Peyer's patch (tissue), 4 donors: ENCODE results near the gene GREB1L. TPM values are rescaled to one million over a fixed set of nuclear protein-coding genes. Genes with fewer than 3 reads are reported as not detected.

Source experiments
- DNase-seq, 3 donors: peaks; one replicate each; pipeline ENCODE4 v3.0.0-alpha.2; 2017 to 2019
- H3K27ac ChIP-seq, 4 donors: fragments of 200-600 bp; sonication (generic); one replicate each; pipeline ENCODE4 v1.5.1; 2016 to 2019
- H3K27me3 ChIP-seq, 2 donors: fragments of 200-600 bp; sonication (generic); one replicate each; pipeline ENCODE4 v1.5.1; 2019
- H3K36me3 ChIP-seq, 3 donors: fragments of 200-600 bp; sonication (generic); one replicate each; pipeline ENCODE4 v1.5.1; 2016 to 2019
- H3K4me1 ChIP-seq, 4 donors: fragments of 200-600 bp; sonication (generic); one replicate each; pipeline ENCODE4 v1.5.1; 2016 to 2019
- H3K4me3 ChIP-seq, 4 donors: fragments of 200-600 bp; sonication (generic); 1 replicate in 3 of 4; 2 replicates in 1 of 4; pipeline ENCODE4 v1.5.1; 2016 to 2019; ENCODE audit warnings: mild to moderate bottlenecking in 1 of 4
- H3K9me3 ChIP-seq, 4 donors: fragments of 200-600 bp; sonication (generic); one replicate each; pipeline ENCODE4 v1.5.1; 2016 to 2019; ENCODE audit warnings: mild to moderate bottlenecking in 1 of 4
- CTCF ChIP-seq, 6 experiments: fragments of 450-650 bp in 4 of 6; fragments of 200-600 bp in 2 of 6; sonication (generic) in 1 of 6; IDR thresholded peaks; one replicate each; pipeline ENCODE4 v1.5.1; 2017 to 2019; ENCODE audit warnings: antibody characterized with exemption in 6 of 6, mild to moderate bottlenecking in 3 of 6, moderate library complexity in 1 of 6
- POLR2A ChIP-seq, 2 donors: fragments of 450-650 bp; IDR thresholded peaks; one replicate each; pipeline ENCODE4 v1.5.1; 2017; ENCODE audit warnings: antibody characterized with exemption in 2 of 2, mild to moderate bottlenecking in 2 of 2, moderate library complexity in 2 of 2
- total RNA-seq, 4 donors: library from RNA; depleted of rRNA; stranded (reverse); fragments of >200 nt; gene quantifications; one replicate each; pipeline ENCODE4 v1.1.0, GENCODE V29; 2016

The GREB1L gene
- total RNA-seq, 4 donors from 2014 or later, result 0.53 to 3.3 (median 2.8) TPM

DNA sequence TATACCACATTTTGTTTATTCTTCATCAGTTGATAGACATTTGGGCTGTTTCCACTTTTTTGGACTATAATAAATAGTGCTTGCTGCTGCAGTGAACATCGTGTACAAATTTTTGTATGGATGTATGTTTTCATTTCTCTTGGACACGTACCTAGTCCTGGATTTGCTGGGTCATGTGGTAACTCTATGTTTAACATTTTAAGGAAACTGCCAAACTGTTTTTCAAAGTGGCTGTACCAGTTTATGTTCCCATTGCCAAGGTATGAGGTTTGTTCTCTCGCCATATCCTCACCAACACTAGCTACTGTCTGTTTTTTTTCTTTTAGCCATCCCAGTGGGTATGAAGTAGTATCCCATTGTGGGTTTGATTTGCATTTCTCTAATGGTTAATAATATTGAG, 42.5 kb downstream of the GREB1L start:
- no peak overlapping the region for H3K27ac ChIP-seq
- no peaks in the 10 kb centered on the region for H3K4me1 ChIP-seq
- H3K4me3 ChIP-seq, result no peak overlapping the region
- TF ChIP-seq CTCF (IDR thresholded peaks at IDR 0.05) (no peak), POLR2A (IDR thresholded peaks at IDR 0.05) (no peak)
- no peaks in the 10 kb centered on the region for H3K36me3 ChIP-seq
- DNase-seq, result no peak
- H3K27me3 ChIP-seq, result no peaks in the 10 kb centered on the region
- no peaks in the 10 kb centered on the region for H3K9me3 ChIP-seq

GRCh38 chr18:21289827-21290226, 47.8 kb downstream of the GREB1L start:
- Histone ChIP-seq H3K27ac (no peak overlapping the region), H3K4me1 (no peaks in the 10 kb centered on the region), H3K27me3 (no peaks in the 10 kb centered on the region), H3K9me3 (no peaks in the 10 kb centered on the region), H3K4me3 (no peak overlapping the region), H3K36me3 (no peaks in the 10 kb centered on the region)
- TF ChIP-seq POLR2A (IDR thresholded peaks at IDR 0.05) (no peak), CTCF (IDR thresholded peaks at IDR 0.05) (no peak)
- DNase-seq, result no peak

DNA sequence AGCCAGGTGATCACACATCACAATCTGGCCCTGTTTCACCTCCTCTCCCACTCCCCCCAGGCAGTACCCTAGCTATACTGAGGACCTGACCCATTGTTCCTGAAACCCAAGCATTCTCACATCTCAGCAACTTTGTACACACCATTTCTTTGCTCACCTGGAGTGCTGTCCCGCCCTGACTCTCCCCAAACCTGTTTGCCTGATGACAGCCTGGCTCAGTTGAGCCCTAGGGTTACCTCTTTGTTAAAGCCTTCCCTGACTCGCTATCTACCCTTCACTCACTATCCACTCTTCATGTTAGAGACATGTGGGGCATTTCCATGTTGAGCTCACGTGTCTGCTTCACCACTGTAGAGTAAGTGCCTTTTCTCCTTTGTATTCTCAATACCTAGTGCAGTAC, 49.1 kb downstream of the GREB1L start:
- no peak overlapping the region for H3K4me3 ChIP-seq

GRCh38 chr18:21293479-21293878, 51.4 kb downstream of the GREB1L start:
- Histone ChIP-seq H3K36me3 (no peaks in the 10 kb centered on the region), H3K4me3 (no peak overlapping the region), H3K9me3 (no peaks in the 10 kb centered on the region), H3K27me3 (no peaks in the 10 kb centered on the region), H3K27ac (no peak overlapping the region), H3K4me1 (no peaks in the 10 kb centered on the region)
- DNase-seq, result no peak
- no peak for TF ChIP-seq POLR2A (IDR thresholded peaks at IDR 0.05)
- TF ChIP-seq CTCF (IDR thresholded peaks at IDR 0.05), result no peak

More for the DNA sequence above, 49.1 kb downstream of the GREB1L start:
- DNase-seq, result no peak
- Histone ChIP-seq H3K4me1 (no peaks in the 10 kb centered on the region), H3K27me3 (no peaks in the 10 kb centered on the region), H3K9me3 (no peaks in the 10 kb centered on the region), H3K27ac (no peak overlapping the region), H3K36me3 (no peaks in the 10 kb centered on the region)
- no peak for TF ChIP-seq CTCF (IDR thresholded peaks at IDR 0.05)
- TF ChIP-seq POLR2A (IDR thresholded peaks at IDR 0.05), result no peak

- H3K4me1 ChIP-seq, result no peaks in the 10 kb centered on the region
- no peaks in the 10 kb centered on the region for H3K9me3 ChIP-seq
- TF ChIP-seq POLR2A (IDR thresholded peaks at IDR 0.05), result no peak
- no peak for TF ChIP-seq CTCF (IDR thresholded peaks at IDR 0.05)
- no peak overlapping the region for H3K27ac ChIP-seq
- no peaks in the 10 kb centered on the region for H3K27me3 ChIP-seq
- no peaks in the 10 kb centered on the region for H3K36me3 ChIP-seq
- DNase-seq, result no peak
- H3K4me3 ChIP-seq, result no peak overlapping the region
These were observed 53.1 kb downstream of the GREB1L start for GRCh38 chr18:21295101-21295500.

- H3K4me3 ChIP-seq, result no peak overlapping the region
- H3K27me3 ChIP-seq, result no peaks in the 10 kb centered on the region
- DNase-seq, result no peak
- TF ChIP-seq CTCF (IDR thresholded peaks at IDR 0.05) (no peak), POLR2A (IDR thresholded peaks at IDR 0.05) (no peak)
- no peak overlapping the region for H3K27ac ChIP-seq
- H3K4me1 ChIP-seq, result no peaks in the 10 kb centered on the region
- H3K36me3 ChIP-seq, result no peaks in the 10 kb centered on the region
- H3K9me3 ChIP-seq, result no peaks in the 10 kb centered on the region
These were observed 54.0 kb downstream of the GREB1L start for GRCh38 chr18:21296045-21296444.
